Measurements from ENCODE around the gene ABLIM2. TPM values are rescaled to one million over a fixed set of nuclear protein-coding genes. Genes with fewer than 3 reads are reported as not detected.

ABLIM2 gene
- total RNA-seq, 1 donor from 2014 or later: 7.5 TPM

- Mint-ChIP-seq H3K27ac (ENCODE audit: unreplicated experiment) (no peak overlapping the region), H3K36me3 (ENCODE audit: unreplicated experiment) (peaks cover 9% of the 10 kb centered on the region), H3K27me3 (ENCODE audit: unreplicated experiment) (no peaks in the 10 kb centered on the region), H3K4me1 (ENCODE audit: low read depth, unreplicated experiment) (peaks cover 6% of the 10 kb centered on the region), H3K4me3 (ENCODE audit: unreplicated experiment) (no peak overlapping the region), H3K9me3 (ENCODE audit: unreplicated experiment) (peaks cover 5% of the 10 kb centered on the region)
- TF ChIP-seq CTCF (IDR thresholded peaks at IDR 0.05; ENCODE audit: partially characterized antibody, unreplicated experiment): no peak
- DNase-seq: no peak
Observed at GRCh38 chr4:7993671-7994070, 164.9 kb downstream of the ABLIM2 start.

DNA sequence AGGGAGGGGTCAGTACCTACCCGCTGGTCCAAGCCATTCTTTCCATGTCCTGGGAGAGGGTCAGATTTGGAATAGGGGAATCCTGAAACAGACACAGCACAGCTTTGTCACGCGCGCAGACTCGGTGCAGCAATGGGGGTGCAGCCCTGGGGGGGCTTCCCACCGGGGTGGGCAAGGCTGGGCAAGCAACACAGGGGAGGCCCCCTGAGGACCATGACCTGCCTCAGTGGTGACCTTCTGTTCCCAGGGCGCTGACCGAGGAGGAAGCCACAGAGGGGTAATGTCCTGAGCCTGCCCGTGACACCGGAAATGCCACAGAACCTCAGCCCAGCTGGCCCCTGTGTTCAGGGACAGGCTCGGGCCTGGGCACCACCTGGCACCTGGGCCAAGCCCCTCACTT, 165.8 kb downstream of the ABLIM2 start:
- H3K9me3 Mint-ChIP-seq (ENCODE audit: unreplicated experiment): peaks cover 5% of the 10 kb centered on the region
- peaks cover 9% of the 10 kb centered on the region for H3K36me3 Mint-ChIP-seq (ENCODE audit: unreplicated experiment)
- no peaks in the 10 kb centered on the region for H3K27me3 Mint-ChIP-seq (ENCODE audit: unreplicated experiment)
- H3K4me3 Mint-ChIP-seq (ENCODE audit: unreplicated experiment): no peak overlapping the region
- no peak for TF ChIP-seq CTCF (IDR thresholded peaks at IDR 0.05; ENCODE audit: partially characterized antibody, unreplicated experiment)
- peaks cover 6% of the 10 kb centered on the region for H3K4me1 Mint-ChIP-seq (ENCODE audit: low read depth, unreplicated experiment)
- DNase-seq: no peak
- no peak overlapping the region for H3K27ac Mint-ChIP-seq (ENCODE audit: unreplicated experiment)

DNA sequence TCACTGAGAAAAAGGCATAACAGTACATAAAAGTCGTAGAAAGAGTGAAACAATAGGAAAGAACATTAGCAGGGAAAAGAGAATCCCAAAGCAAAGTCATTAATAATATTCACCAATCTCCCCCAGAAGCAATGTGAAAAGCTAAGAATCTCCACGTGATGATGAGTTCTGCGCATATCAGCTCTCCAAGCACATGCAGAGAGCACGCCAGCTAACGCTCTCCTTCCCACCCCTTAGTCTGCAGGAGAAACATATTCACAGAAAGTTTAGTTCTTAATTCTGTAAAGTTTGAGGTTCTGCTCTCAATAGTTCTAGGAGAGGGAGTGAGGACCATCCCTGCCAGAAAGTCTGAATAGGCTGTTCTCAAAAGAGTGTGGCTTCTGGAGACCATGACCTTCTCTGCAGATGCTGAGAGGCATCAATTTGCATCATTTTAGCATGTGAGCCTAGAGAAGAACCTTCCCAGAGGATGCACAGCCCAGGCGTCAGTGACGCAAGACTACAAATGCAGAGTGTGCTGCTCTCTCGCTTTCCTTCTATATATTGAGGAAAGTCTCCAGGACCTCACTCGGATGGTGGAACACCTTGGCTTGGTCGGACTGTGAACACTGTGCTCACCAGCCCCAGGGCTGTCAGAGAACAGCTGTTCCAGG, 167.7 kb downstream of the ABLIM2 start:
- TF ChIP-seq CTCF (IDR thresholded peaks at IDR 0.05; ENCODE audit: partially characterized antibody, unreplicated experiment): no peak
- Mint-ChIP-seq H3K4me3 (ENCODE audit: unreplicated experiment) (no peak overlapping the region), H3K27me3 (ENCODE audit: unreplicated experiment) (no peaks in the 10 kb centered on the region), H3K36me3 (ENCODE audit: unreplicated experiment) (peaks cover 9% of the 10 kb centered on the region), H3K4me1 (ENCODE audit: low read depth, unreplicated experiment) (peaks cover 11% of the 10 kb centered on the region), H3K9me3 (ENCODE audit: unreplicated experiment) (peaks cover 5% of the 10 kb centered on the region), H3K27ac (ENCODE audit: unreplicated experiment) (no peak overlapping the region)
- DNase-seq: no peak

DNA sequence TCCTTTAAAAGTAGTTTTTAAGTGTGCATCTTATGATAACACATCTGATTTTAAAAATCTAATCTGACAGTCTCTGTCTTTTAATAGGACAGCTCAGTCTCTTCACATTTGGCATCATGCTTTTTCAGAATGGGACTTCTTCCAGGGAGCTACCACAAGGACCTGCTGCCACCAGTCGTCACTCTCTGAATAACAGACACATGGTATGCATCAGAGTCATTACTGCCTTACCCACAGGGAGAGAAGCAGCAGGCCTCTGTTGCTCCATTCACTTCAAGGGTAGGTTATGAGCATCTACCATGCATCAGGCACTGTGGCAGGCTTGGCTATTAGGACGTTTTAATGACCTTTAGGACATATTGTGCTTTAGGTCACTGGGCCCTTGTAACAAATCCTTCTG, 169.0 kb downstream of the ABLIM2 start:
- Mint-ChIP-seq H3K9me3 (ENCODE audit: unreplicated experiment) (peaks cover 5% of the 10 kb centered on the region), H3K36me3 (ENCODE audit: unreplicated experiment) (peaks cover 9% of the 10 kb centered on the region), H3K27me3 (ENCODE audit: unreplicated experiment) (no peaks in the 10 kb centered on the region), H3K4me1 (ENCODE audit: low read depth, unreplicated experiment) (peaks cover 13% of the 10 kb centered on the region), H3K4me3 (ENCODE audit: unreplicated experiment) (no peak overlapping the region), H3K27ac (ENCODE audit: unreplicated experiment) (no peak overlapping the region)
- no peak for TF ChIP-seq CTCF (IDR thresholded peaks at IDR 0.05; ENCODE audit: partially characterized antibody, unreplicated experiment)
- no peak for DNase-seq

GRCh38 chr4:7988437-7988836, 170.2 kb downstream of the ABLIM2 start:
- Mint-ChIP-seq H3K4me3 (ENCODE audit: unreplicated experiment) (no peak overlapping the region), H3K9me3 (ENCODE audit: unreplicated experiment) (peaks cover 7% of the 10 kb centered on the region), H3K27me3 (ENCODE audit: unreplicated experiment) (no peaks in the 10 kb centered on the region), H3K36me3 (ENCODE audit: unreplicated experiment) (peaks cover 9% of the 10 kb centered on the region), H3K4me1 (ENCODE audit: low read depth, unreplicated experiment) (peaks cover 18% of the 10 kb centered on the region), H3K27ac (ENCODE audit: unreplicated experiment) (no peak overlapping the region)
- no peak for TF ChIP-seq CTCF (IDR thresholded peaks at IDR 0.05; ENCODE audit: partially characterized antibody, unreplicated experiment)
- no peak for DNase-seq
